ENCODE results near the gene GBF1. TPM values are rescaled to one million over a fixed set of nuclear protein-coding genes. Genes with fewer than 3 reads are reported as not detected.
A peak's percentile ranks its signal among the peaks of the same experiment; 100 is the strongest.

GBF1 gene
- polyA plus RNA-seq, 1 of the 3 experiments (the other 2 are of a cell fraction), result 12.3 TPM

DNA sequence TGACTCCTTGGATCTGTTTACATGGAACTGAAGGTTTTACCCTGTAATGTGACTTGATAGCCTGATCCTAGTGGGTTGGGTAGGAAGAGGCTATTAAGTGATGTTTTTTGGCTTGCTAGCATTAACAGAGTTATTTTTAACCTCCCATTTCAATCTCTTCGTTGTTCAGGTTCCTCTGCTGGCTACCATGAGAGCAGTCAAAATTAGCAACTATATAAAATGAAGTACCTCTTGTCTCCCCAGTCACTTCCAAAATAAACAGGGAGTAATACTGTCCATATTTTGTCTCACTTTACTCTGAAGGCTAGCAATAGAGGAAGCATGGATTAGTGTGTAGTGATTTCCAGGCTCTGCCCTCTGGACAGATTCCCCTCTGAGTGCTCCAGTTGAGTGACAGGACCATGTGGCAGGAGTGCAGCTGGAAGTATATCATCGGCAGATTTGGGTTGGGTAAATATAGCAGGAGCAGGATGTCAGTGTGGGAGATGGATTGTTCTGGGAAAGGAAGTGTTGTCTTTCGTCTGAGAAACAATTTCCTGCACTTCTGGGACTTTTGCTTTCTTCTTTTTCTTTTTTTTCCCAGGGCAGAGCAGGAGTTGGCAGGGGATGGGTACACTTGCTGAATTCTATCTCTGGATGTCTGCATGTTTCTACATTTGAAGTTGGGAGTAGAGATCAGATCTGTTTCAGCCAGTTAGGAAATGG is 35.2 kb downstream of the GBF1 start:
- Histone ChIP-seq H3K4me3 (ENCODE audit: low read depth in 2 of 2, low read length in 1 of 2) (peak overlapping the region; percentile 10 to 18; a peak in 2 of 4 replicates), H2AFZ (ENCODE audit: low read depth) (no peak overlapping the region), H3K4me2 (peak overlapping the region; percentile 61; the same call in 1 of the 2 replicates), H3K36me3 (replicated peaks in 1 of 2; ENCODE audit: control insufficient read depth in 1 of 2, insufficient read depth in 2 of 2, low read length in 1 of 2) (peaks cover 5 to 10% of the 10 kb centered on the region in 2 experiments), H3K79me2 (ENCODE audit: insufficient read depth) (peaks cover 74% of the 10 kb centered on the region), H3K27ac (ENCODE audit: low read depth in 2 of 2, low read length in 1 of 2) (peak overlapping the region; percentile 42 to 58; a peak in 3 of 4 replicates), H3F3A (replicated peaks; ENCODE audit: insufficient read depth) (peaks cover 13% of the 10 kb centered on the region), H4K20me1 (ENCODE audit: insufficient read depth) (peaks cover 25% of the 10 kb centered on the region), H3K4me1 (ENCODE audit: control insufficient read depth in 1 of 2, insufficient read depth in 2 of 2, low read depth in 1 of 2, low read length in 1 of 2) (peaks cover 12 to 15% of the 10 kb centered on the region in 2 experiments; a peak in 3 of 4 replicates), H3K27me3 (ENCODE audit: insufficient read depth) (no peaks in the 10 kb centered on the region), H3K9ac (no peak overlapping the region), H3K9me2 (no peaks in the 10 kb centered on the region), H3K9me3 (no peaks in the 10 kb centered on the region)
- DNase-seq, result peak; percentile 59
- peak; percentile 77 for TF ChIP-seq PBX3 (IDR thresholded peaks at IDR 0.05)
- TF ChIP-seq MXI1 (IDR thresholded peaks at IDR 0.05; ENCODE audit: low read depth, low read length), result peak; percentile 98
- TF ChIP-seq TCF12 (IDR thresholded peaks at IDR 0.05), result 0 out of 2 replicates have a peak, but pooled peaks have one; percentile 4
- TF ChIP-seq TAF1 (IDR thresholded peaks at IDR 0.05; ENCODE audit: borderline replicate concordance, low read depth, low read length), result no peak
- TF ChIP-seq POLR2AphosphoS5 (IDR thresholded peaks at IDR 0.05; ENCODE audit: low read depth, low read length), result no peak
- TF ChIP-seq MAX (IDR thresholded peaks at IDR 0.05; ENCODE audit: low read depth), result peak; percentile 21; the same call in 1 of the 2 replicates
- TF ChIP-seq SIN3A (IDR thresholded peaks at IDR 0.05; ENCODE audit: borderline replicate concordance, low read depth, low read length), result peak; percentile 67; the same call in 1 of the 2 replicates
- CTCF ChIA-PET, result interaction anchor here (1.3 to 3.0 kb wide), 3 partner anchors 9 to 51 kb away, joined by 3 to 8 read pairs (median 6); no protein-coding TSS in a partner anchor
- POLR2A ChIA-PET, result no interaction called here
- 6% methylated on average over 3 of the region's 3 CpGs for WGBS (ENCODE audit: low lambda C conversion rate)

DNA sequence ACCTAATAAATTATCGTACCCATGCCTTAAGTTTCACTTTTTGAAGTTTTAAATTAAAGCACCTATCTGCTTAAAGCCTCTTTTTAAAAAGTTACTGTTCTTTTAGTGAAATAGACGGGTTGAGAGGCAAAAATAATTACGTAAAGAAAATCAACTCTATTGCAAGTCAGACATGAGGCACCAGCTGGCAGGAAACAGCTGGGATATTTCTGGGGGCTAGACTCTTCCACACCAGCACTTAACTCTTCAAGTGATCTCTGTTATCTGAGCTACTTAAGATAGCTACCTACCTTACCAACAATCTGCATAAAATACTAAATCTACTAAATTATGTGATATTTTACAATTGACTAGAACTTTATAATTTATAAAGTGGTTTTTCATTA is 35.8 kb downstream of the GBF1 start:
- H3K9ac ChIP-seq, result no peak overlapping the region

More for the DNA sequence above, 35.8 kb downstream of the GBF1 start:
- peak overlapping the region; percentile 10 to 18; a peak in 2 of 4 replicates for H3K4me3 ChIP-seq (ENCODE audit: low read depth in 2 of 2, low read length in 1 of 2)
- peak overlapping the region; percentile 61; the same call in 1 of the 2 replicates for H3K4me2 ChIP-seq
- H3K9me3 ChIP-seq, result no peaks in the 10 kb centered on the region
- H3K9me2 ChIP-seq, result no peaks in the 10 kb centered on the region
- peak; percentile 36 for DNase-seq
- H3K4me1 ChIP-seq (ENCODE audit: control insufficient read depth in 1 of 2, insufficient read depth in 2 of 2, low read depth in 1 of 2, low read length in 1 of 2), result peaks cover 12 to 15% of the 10 kb centered on the region in 2 experiments; a peak in 3 of 4 replicates
- 66% methylated on average over 3 of the region's 3 CpGs for WGBS (ENCODE audit: low lambda C conversion rate)
- TF ChIP-seq NFIC (IDR thresholded peaks at IDR 0.05; ENCODE audit: borderline replicate concordance) (no peak), CHD2 (IDR thresholded peaks at IDR 0.05; ENCODE audit: low read length, partially characterized antibody) (no peak), MEF2A (IDR thresholded peaks at IDR 0.05; ENCODE audit: borderline replicate concordance, low read depth) (no peak), TEAD4 (IDR thresholded peaks at IDR 0.05; ENCODE audit: borderline replicate concordance, insufficient read depth) (no peak), RAD21 (IDR thresholded peaks at IDR 0.05; ENCODE audit: low read length) (no peak), EP300 (IDR thresholded peaks at IDR 0.05; ENCODE audit: borderline replicate concordance in 1 of 2, low read depth in 1 of 2, low read length in 1 of 2) (no peak), GATA2 (CRISPR knock-in tag; IDR thresholded peaks at IDR 0.05) (no peak), MAX (IDR thresholded peaks at IDR 0.05; ENCODE audit: low read depth) (no peak), TAF1 (IDR thresholded peaks at IDR 0.05; ENCODE audit: borderline replicate concordance, low read depth, low read length) (no peak), FOXM1 (IDR thresholded peaks at IDR 0.05; ENCODE audit: low read depth) (no peak), NRF1 (IDR thresholded peaks at IDR 0.05; ENCODE audit: low read depth, low read length) (no peak), JUND (IDR thresholded peaks at IDR 0.05) (no peak), CTCF (IDR thresholded peaks at IDR 0.05) (no peak), FOXJ3 (CRISPR knock-in tag; IDR thresholded peaks at IDR 0.05) (no peak), TCF12 (IDR thresholded peaks at IDR 0.05) (no peak), YY1 (IDR thresholded peaks at IDR 0.05; ENCODE audit: low read depth) (no peak)
- peaks cover 13% of the 10 kb centered on the region for H3F3A ChIP-seq (replicated peaks; ENCODE audit: insufficient read depth)
- H4K20me1 ChIP-seq (ENCODE audit: insufficient read depth), result peaks cover 25% of the 10 kb centered on the region
- CTCF ChIA-PET, result interaction anchor here (2.0 kb wide), 1 partner anchor 10 kb away, joined by 6 read pairs; no protein-coding TSS in a partner anchor
- H3K27me3 ChIP-seq (ENCODE audit: insufficient read depth), result no peaks in the 10 kb centered on the region
- peaks cover 70% of the 10 kb centered on the region for H3K79me2 ChIP-seq (ENCODE audit: insufficient read depth)
- H2AFZ ChIP-seq (ENCODE audit: low read depth), result no peak overlapping the region
- POLR2A ChIA-PET, result no interaction called here
- H3K36me3 ChIP-seq (replicated peaks in 1 of 2; ENCODE audit: control insufficient read depth in 1 of 2, insufficient read depth in 2 of 2, low read length in 1 of 2), result peaks cover 5 to 10% of the 10 kb centered on the region in 2 experiments
- H3K27ac ChIP-seq (ENCODE audit: low read depth in 2 of 2, low read length in 1 of 2), result peak overlapping the region; percentile 42 to 58; a peak in 2 of 4 replicates
